ENCODE data around the gene ROCK2. TPM values are rescaled to one million over a fixed set of nuclear protein-coding genes. Genes with fewer than 3 reads are reported as not detected.

Gene ROCK2
- total RNA-seq, 2 donors from 2014 or later, result 85.8 to 96.6 TPM

DNA sequence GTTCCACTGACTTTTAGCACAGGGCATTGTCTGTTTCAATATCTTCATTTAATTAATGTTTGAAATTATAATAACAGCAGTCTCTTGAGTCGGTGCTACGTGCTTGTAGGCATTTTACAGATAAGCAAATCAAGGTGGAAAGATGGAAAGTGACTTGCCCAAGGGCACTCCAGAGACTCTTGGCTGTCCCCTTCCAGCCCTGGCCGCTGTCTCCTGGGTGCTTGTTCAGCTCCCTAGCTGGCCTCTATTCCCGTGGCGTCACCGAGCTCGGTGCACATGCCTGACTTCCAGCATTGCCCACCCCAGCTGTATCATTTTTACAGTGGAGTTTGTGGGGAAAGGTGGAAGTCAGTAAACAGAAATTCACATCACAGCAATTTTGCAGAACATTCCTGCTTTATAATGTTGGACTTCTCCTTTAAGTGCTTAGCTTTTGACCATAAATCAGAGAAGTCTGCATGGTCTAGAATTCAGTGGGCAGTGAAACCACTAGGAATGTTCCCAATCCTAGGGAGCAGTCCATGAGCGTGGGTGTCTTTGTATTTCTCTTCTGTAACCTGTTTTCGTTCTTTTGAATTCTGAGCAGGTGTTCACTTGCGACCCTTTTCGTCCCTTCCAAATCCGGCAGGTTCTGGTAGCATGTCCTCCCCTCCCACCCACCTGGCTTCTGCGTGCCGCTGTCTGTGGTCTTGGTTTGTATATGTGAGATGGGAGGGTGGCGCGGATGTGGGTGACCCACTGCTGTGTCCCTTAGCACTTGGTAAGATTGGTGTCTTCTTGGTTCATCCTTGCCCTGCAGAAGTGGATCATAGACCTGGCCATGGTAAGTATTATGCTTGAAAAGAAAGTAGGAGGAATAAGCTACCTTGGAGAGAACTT lies 180.8 kb downstream of the ROCK2 start:
- ATAC-seq (ENCODE audit: insufficient number of reproducible peaks, low FRiP score, low read depth) (no peak), DNase-seq (ENCODE audit: low spot score) (no peak)
- H3K36me3 ChIP-seq, result peaks cover 6% of the 10 kb centered on the region
- H3K27ac ChIP-seq, result no peak overlapping the region
- no peak for TF ChIP-seq CTCF (IDR thresholded peaks at IDR 0.05)
- no peaks in the 10 kb centered on the region for H3K4me1 ChIP-seq (ENCODE audit: control insufficient read depth in 1 of 2, low read depth in 2 of 2)
- H3K27me3 ChIP-seq (replicated peaks; ENCODE audit: insufficient read depth), result no peaks in the 10 kb centered on the region
- H3K4me3 ChIP-seq, result no peak overlapping the region
- no peaks in the 10 kb centered on the region for H3K9me3 ChIP-seq

GRCh38 chr2:11161747-11162146 lies 182.7 kb downstream of the ROCK2 start:
- TF ChIP-seq CTCF (IDR thresholded peaks at IDR 0.05), result no peak
- Histone ChIP-seq H3K36me3 (peaks cover 6% of the 10 kb centered on the region), H3K27ac (no peak overlapping the region), H3K4me3 (no peak overlapping the region), H3K4me1 (ENCODE audit: control insufficient read depth in 1 of 2, low read depth in 2 of 2) (peaks cover 0 to 8% of the 10 kb centered on the region in 2 donors), H3K9me3 (no peaks in the 10 kb centered on the region), H3K27me3 (replicated peaks; ENCODE audit: insufficient read depth) (no peaks in the 10 kb centered on the region)
- ATAC-seq (ENCODE audit: insufficient number of reproducible peaks, low FRiP score, low read depth) (no peak), DNase-seq (ENCODE audit: low spot score) (no peak)

DNA sequence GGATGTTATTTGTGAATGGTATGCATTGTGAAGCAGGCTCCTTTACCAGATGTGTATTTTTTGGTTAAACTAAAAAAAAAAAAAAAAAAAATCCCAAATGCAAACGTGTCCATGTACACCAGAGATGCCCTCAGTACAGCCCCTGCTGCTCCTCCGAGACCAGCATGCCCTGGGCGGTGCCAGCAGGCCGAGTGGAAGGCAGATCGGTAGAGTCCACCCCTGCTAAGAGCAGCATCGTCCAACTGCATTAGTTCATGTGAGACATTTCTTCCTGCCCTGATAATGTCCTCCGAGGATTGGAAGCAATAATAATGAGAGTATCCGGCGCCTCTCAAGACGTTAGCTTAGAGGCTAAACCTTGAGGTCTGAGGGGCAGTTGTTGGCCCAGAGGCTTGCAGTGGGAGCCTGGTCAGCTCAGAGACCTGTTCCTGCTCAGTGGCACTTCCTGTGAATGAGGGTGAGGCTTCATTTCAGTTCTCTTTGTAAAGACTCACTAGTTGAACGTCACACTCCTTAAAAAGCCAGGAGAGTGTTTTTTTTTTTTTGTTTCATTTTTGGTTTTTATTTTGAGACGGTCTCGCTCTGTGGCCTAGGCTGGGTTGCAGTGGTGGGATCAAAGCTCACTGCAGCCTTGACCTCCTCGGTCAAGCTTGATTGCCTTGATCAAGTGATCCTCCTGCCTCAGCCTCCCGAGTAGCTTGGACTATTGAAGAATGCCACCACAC lies 183.5 kb downstream of the ROCK2 start:
- no peak for DNase-seq (ENCODE audit: low spot score)
- no peak overlapping the region for H3K4me3 ChIP-seq
- ATAC-seq (ENCODE audit: insufficient number of reproducible peaks, low FRiP score, low read depth), result no peak
- no peak for TF ChIP-seq CTCF (IDR thresholded peaks at IDR 0.05)
- no peaks in the 10 kb centered on the region for H3K9me3 ChIP-seq
- H3K4me1 ChIP-seq (ENCODE audit: control insufficient read depth in 1 of 2, low read depth in 2 of 2), result peaks cover 6 to 16% of the 10 kb centered on the region in 2 donors
- peaks cover 6% of the 10 kb centered on the region for H3K36me3 ChIP-seq
- H3K27ac ChIP-seq, result no peak overlapping the region
- no peaks in the 10 kb centered on the region for H3K27me3 ChIP-seq (replicated peaks; ENCODE audit: insufficient read depth)

- DNase-seq (ENCODE audit: low spot score) (no peak), ATAC-seq (ENCODE audit: insufficient number of reproducible peaks, low FRiP score, low read depth) (no peak)
- peaks cover 6% of the 10 kb centered on the region for H3K36me3 ChIP-seq
- no peaks in the 10 kb centered on the region for H3K9me3 ChIP-seq
- no peaks in the 10 kb centered on the region for H3K27me3 ChIP-seq (replicated peaks; ENCODE audit: insufficient read depth)
- no peak for TF ChIP-seq CTCF (IDR thresholded peaks at IDR 0.05)
- no peak overlapping the region for H3K4me3 ChIP-seq
- no peak overlapping the region for H3K27ac ChIP-seq
- peaks cover 6 to 20% of the 10 kb centered on the region in 2 donors for H3K4me1 ChIP-seq (ENCODE audit: control insufficient read depth in 1 of 2, low read depth in 2 of 2)
Measured at GRCh38 chr2:11160256-11160655, 184.2 kb downstream of the ROCK2 start.

DNA sequence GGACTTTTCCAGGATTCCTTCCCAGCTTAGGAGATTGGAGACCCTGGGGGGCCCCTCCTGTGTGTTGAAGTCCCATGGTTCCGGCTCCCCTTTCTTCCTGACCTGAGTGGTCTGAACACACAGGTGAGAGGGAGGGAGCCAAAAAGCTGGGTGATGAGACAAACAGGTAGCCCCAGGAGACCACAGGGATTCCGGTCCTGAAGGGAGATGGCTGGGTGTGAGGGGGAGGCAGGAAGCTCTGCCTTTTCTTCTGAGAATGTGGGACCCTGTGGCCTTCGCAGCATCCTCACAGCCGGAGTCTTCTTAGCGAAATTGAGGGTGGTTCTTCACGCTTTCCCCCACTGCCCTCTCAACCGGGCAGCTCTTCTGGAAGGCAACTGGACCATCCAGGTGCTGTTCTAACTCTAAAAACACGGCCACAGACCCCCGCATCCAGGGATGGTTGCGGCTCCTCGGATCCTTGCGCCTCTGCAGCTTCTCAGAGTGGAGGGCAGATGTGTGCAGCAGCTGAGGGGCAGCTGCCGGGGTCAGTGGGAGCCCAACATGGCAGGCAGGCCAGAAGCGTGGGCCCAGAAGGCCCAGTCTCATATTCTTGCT lies 184.8 kb downstream of the ROCK2 start:
- DNase-seq (ENCODE audit: low spot score) (no peak), ATAC-seq (ENCODE audit: insufficient number of reproducible peaks, low FRiP score, low read depth) (no peak)
- Histone ChIP-seq H3K9me3 (no peaks in the 10 kb centered on the region), H3K4me1 (ENCODE audit: control insufficient read depth in 1 of 2, low read depth in 2 of 2) (peaks cover 6 to 20% of the 10 kb centered on the region in 2 donors), H3K4me3 (no peak overlapping the region), H3K36me3 (peaks cover 6% of the 10 kb centered on the region), H3K27me3 (replicated peaks; ENCODE audit: insufficient read depth) (no peaks in the 10 kb centered on the region), H3K27ac (no peak overlapping the region)
- TF ChIP-seq CTCF (IDR thresholded peaks at IDR 0.05), result no peak

Measured in thoracic aorta (tissue), 2 donors.